Loucy (cell line): ENCODE results near the gene MAPRE2.

Source experiments
- H2AFZ ChIP-seq: fragments of 200-600 bp; sonication (generic); 2 replicates; pipeline ENCODE4 v1.6.0; 2016; ENCODE audit warnings: antibody characterized with exemption, mild to moderate bottlenecking, low read length, moderate library complexity
- H3F3A ChIP-seq: fragments of 200-600 bp; 2 replicates; pipeline ENCODE4 v1.6.0; 2016; ENCODE audit warnings: antibody characterized with exemption, low read depth, mild to moderate bottlenecking
- H3K27me3 ChIP-seq: fragments of 200-600 bp; sonication (generic); 2 replicates; pipeline ENCODE4 v1.6.1; 2014; ENCODE audit warnings: low read length, mild to moderate bottlenecking; ENCODE audit not compliant: insufficient read depth, poor library complexity, severe bottlenecking
- H3K36me3 ChIP-seq: fragments of 200-600 bp; sonication (generic); 2 replicates; pipeline ENCODE4 v1.6.1; 2016; ENCODE audit warnings: low read length; ENCODE audit not compliant: insufficient read depth
- H3K4me1 ChIP-seq: fragments of 200-600 bp; sonication (generic); 2 replicates; pipeline ENCODE4 v1.5.1; 2014; ENCODE audit warnings: low read length, mild to moderate bottlenecking; ENCODE audit not compliant: insufficient read depth, poor library complexity, severe bottlenecking
- H3K4me2 ChIP-seq: fragments of 200-600 bp; sonication (generic); 2 replicates; pipeline ENCODE4 v1.6.0; 2014; ENCODE audit warnings: antibody characterized with exemption, low read length, low read depth, mild to moderate bottlenecking; ENCODE audit not compliant: poor library complexity, severe bottlenecking
- H3K4me3 ChIP-seq: fragments of 200-600 bp; sonication (generic); 2 replicates; pipeline ENCODE4 v1.5.1; 2014; ENCODE audit warnings: low read length, mild to moderate bottlenecking, mixed read lengths; ENCODE audit not compliant: poor library complexity, severe bottlenecking
- H3K79me2 ChIP-seq: fragments of 200-600 bp; sonication (generic); 2 replicates; pipeline ENCODE4 v1.6.1; 2014; ENCODE audit warnings: low read length; ENCODE audit not compliant: insufficient read depth
- H3K9ac ChIP-seq: fragments of 200-600 bp; sonication (generic); 2 replicates; pipeline ENCODE4 v1.6.0; 2014; ENCODE audit warnings: mild to moderate bottlenecking, low read depth, low read length, moderate library complexity; ENCODE audit not compliant: poor library complexity, severe bottlenecking
- H3K9me2 ChIP-seq: fragments of 200-600 bp; sonication (generic); replicated peaks from 2 replicates; pipeline ENCODE4 v1.6.1; 2016; ENCODE audit warnings: low read depth, low read length, mixed read lengths
- H3K9me3 ChIP-seq: fragments of 200-600 bp; sonication (generic); 2 replicates; pipeline ENCODE4 v1.6.1; 2014; ENCODE audit warnings: mild to moderate bottlenecking, antibody characterized with exemption, low read length, low read depth; ENCODE audit not compliant: insufficient read depth
- H4K20me1 ChIP-seq: fragments of 200-600 bp; sonication (generic); 2 replicates; pipeline ENCODE4 v1.6.0; 2014; ENCODE audit warnings: antibody characterized with exemption, low read length, mild to moderate bottlenecking; ENCODE audit not compliant: insufficient read depth, poor library complexity, severe bottlenecking
- EZH2phosphoT487 ChIP-seq: fragments of 200-600 bp; IDR thresholded peaks from 2 replicates; pipeline ENCODE4 v1.6.1; 2018; ENCODE audit warnings: antibody characterized with exemption, mild to moderate bottlenecking, moderate library complexity, borderline replicate concordance
- TF ChIP-seq, protein P1 (sequence below): fragments of 200-600 bp; sonication (generic); conservative IDR thresholded peaks from 2 replicates; pipeline ENCODE4 v1.5.1; 2014; ENCODE audit warnings: mild to moderate bottlenecking, antibody characterized with exemption, low read length

Gene MAPRE2

DNA sequence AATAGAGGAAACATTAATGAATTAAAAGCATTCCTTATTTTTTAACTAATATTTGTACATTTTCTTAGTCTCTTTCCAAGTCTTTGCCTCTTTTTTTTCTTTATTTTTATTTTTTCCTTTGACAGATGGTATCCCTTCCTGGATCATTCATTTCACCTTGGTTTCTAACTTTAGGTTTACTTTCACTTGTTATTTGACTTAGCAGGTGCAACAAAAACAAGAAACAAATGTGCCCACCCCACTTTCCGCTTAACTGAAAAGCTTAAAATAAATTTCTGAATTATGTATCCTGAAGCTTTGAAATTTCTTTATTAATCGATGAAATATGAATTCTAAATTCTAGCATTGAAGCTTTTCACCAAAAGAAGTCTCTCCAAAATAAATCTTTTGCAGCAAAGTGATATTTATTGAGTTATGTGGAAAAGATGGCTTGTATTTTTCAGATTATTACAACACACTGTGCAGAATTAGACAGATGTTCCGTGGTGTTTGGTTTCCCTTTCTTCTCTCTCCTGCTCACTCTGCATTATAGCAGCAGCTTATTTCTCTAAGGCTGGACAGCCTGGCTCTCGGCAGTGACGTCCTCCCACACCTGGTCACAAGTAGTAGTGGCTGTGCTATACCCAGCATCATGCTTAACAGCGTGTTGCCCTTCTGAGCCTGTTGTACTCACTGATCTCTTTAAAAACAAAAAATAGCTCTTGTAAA, 100.5 kb downstream of the MAPRE2 start:
- Histone ChIP-seq H3K9ac (no peak overlapping the region), H2AFZ (no peak overlapping the region), H3K27me3 (no peaks in the 10 kb centered on the region), H3K9me2 (no peaks in the 10 kb centered on the region), H3F3A (no peaks in the 10 kb centered on the region), H3K36me3 (peaks cover 39% of the 10 kb centered on the region; the same call in 1 of the 2 replicates), H3K4me3 (no peak overlapping the region), H3K4me1 (no peaks in the 10 kb centered on the region), H3K9me3 (no peaks in the 10 kb centered on the region), H3K4me2 (no peak overlapping the region), H3K79me2 (no peaks in the 10 kb centered on the region), H4K20me1 (no peaks in the 10 kb centered on the region)
- no peak for TF ChIP-seq EZH2phosphoT487
- TF ChIP-seq, protein P1, sequence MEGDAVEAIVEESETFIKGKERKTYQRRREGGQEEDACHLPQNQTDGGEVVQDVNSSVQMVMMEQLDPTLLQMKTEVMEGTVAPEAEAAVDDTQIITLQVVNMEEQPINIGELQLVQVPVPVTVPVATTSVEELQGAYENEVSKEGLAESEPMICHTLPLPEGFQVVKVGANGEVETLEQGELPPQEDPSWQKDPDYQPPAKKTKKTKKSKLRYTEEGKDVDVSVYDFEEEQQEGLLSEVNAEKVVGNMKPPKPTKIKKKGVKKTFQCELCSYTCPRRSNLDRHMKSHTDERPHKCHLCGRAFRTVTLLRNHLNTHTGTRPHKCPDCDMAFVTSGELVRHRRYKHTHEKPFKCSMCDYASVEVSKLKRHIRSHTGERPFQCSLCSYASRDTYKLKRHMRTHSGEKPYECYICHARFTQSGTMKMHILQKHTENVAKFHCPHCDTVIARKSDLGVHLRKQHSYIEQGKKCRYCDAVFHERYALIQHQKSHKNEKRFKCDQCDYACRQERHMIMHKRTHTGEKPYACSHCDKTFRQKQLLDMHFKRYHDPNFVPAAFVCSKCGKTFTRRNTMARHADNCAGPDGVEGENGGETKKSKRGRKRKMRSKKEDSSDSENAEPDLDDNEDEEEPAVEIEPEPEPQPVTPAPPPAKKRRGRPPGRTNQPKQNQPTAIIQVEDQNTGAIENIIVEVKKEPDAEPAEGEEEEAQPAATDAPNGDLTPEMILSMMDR: no peak

- no peak overlapping the region for H3K4me2 ChIP-seq
- H3K9ac ChIP-seq: no peak overlapping the region
- H2AFZ ChIP-seq: no peak overlapping the region
- no peaks in the 10 kb centered on the region for H3K9me2 ChIP-seq
- H3K79me2 ChIP-seq: no peaks in the 10 kb centered on the region
- no peaks in the 10 kb centered on the region for H4K20me1 ChIP-seq
- H3K36me3 ChIP-seq: peaks cover 36% of the 10 kb centered on the region; the same call in 1 of the 2 replicates
- TF ChIP-seq EZH2phosphoT487: no peak
- TF ChIP-seq, protein P1: no peak
- no peaks in the 10 kb centered on the region for H3K9me3 ChIP-seq
- no peaks in the 10 kb centered on the region for H3K27me3 ChIP-seq
- H3K4me3 ChIP-seq: no peak overlapping the region
- H3K4me1 ChIP-seq: no peaks in the 10 kb centered on the region
- no peaks in the 10 kb centered on the region for H3F3A ChIP-seq
Measured at GRCh38 chr18:35142275-35142615, 101.0 kb downstream of the MAPRE2 start.

DNA sequence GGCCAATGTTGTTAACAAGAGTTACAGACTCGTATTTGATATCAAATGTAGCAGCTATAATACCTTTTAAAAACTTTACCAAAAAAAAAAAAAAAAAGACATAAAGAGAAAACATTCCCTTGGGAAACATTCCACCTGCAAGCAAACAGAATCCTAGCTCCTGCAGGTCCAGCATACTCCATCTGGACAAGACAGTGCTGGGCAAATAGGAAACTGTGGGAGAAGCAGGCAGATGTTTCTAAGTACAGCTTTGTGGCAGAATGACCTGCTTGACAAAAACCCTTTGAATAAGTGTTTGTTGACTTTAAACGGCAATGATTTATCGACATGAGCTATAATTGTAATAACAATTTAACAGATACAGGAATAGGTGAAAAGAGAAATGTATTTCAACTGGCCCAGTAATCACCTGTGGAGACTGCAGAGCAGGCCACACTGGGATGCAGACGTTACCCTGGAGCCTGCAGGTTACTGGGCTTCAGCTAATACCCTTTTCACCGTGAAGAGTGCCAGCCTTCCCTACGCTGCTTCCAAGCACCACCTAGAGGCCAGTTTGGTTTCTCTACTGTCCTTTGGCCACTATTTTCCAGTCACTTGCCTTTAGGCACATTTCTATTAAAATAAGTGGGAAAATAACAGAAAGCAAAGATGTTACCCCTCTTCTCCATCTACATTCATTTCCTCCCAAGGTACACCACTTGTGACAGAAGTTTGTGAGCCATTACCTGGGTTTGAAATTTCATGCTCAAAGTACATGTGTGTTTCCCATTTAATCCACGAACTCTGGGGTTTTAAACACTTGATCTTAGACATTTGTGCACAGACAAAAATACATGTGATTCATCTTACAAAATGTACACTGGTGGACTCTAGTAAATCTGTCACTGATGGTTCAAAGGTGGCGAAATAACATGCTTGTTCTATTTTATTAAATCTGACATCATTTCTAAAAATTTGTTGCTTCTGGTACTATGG, 102.7 kb downstream of the MAPRE2 start:
- Histone ChIP-seq H2AFZ (no peak overlapping the region), H3K79me2 (no peaks in the 10 kb centered on the region), H3K4me2 (no peak overlapping the region), H3K4me3 (no peak overlapping the region), H3K27me3 (no peaks in the 10 kb centered on the region), H3K9ac (no peak overlapping the region), H3K4me1 (no peaks in the 10 kb centered on the region), H3K9me3 (no peaks in the 10 kb centered on the region), H3K9me2 (no peaks in the 10 kb centered on the region), H3F3A (no peaks in the 10 kb centered on the region), H4K20me1 (no peaks in the 10 kb centered on the region), H3K36me3 (peaks cover 21% of the 10 kb centered on the region; the same call in 1 of the 2 replicates)
- TF ChIP-seq EZH2phosphoT487: no peak
- TF ChIP-seq, protein P1: peak; percentile 81
